ENCODE measurements around the gene TMEM45A.
"Not testable (repeated sequence)": the region's sequence is repeated elsewhere in the genome, so short reads cannot be mapped to it uniquely, and the experiment has no call there.

Gene TMEM45A

DNA sequence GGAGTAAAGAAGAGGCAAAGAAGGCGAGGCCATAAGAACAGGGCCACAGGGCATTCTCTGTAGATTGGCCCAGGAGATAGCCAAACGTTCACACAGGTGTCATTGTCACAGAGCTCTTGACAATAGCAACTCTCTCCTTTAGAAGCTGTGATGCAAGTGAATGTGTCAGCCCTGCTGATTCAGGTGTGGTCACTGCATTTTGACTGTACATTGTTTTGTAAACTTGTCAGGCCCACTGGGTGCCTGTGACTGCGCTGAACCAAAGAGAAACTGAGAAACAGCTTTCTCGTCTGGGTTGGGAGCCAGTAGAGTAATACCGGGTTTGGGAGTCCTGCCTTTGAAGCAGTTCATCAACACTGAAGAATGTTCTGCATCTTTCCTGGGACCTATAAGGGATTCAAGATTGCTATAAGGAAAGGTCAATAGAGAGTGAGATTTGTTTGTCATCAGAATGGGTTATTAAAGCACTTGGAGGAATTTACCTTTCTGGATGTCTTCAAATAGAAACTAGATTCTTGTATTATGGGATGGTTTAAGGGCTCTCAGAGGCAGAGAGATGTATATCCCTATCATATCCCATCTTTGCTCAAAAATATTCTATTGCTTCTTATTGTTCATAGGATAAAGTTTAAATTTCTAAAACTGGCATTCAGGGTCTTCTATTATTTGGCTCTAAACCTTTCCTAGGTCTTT, 45.4 kb downstream of the TMEM45A start:
- no peak for DNase-seq

DNA sequence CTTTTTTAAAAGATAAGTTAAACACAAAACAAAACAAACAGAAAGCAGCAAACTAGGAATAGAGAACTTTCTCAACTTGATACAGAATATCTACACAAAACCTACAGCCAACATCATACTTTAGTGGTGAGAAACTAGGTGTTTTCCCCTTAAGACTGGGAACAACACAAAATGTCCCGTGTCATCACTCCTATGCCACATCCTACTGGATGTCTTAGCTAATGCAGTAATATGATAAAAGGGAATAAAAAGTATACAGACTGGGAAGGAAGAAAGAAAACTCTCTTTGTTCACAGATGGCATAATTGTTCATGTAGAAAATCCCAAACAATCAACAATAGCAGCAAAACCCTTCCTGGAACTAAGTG, 45.9 kb downstream of the TMEM45A start:
- DNase-seq: no peak

DNA sequence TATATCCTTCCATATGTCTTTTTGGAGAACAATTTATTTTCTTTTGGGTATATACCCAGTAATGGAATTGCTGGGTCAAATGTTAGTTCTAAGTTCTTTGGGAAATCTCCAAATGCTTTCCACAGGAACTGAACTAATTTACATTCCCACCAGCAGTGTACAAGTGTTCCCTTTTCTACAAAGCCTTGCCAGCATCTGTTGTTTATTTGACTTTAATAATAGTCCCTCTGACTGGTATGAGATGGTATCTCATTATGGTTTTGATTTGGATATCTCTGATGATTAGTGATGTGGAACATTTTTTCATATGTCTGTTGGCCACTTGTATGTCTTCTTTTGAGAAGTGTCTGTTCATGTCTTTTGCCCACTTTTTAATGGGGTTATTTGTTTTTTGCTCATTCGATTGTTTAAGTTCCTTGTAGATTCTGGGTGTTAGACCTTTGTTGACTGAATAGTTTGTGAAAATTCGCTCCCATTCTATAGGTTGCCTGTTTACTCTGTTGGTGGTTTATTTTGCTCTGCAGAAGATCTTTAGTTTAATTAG, 48.4 kb downstream of the TMEM45A start:
- DNase-seq: no peak

DNA sequence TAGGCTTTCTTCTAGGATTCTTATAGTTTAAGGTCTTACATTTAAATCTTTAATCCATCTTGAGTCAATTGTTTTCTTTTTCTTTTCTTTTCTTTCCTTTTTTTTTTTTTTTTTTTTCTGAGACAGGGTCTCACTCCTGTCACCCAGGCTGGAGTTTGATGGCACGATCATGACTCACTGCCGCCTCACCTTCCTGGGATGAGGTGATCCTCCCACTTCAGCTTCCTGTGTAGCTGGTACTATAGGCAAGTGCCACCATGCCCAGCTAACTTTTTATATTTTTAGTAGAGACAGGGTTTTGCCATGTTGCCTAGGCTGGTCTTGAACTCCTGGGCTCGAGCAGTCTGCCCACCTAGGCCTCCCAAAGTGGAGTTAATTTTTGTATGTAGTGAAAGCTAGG, 49.0 kb downstream of the TMEM45A start:
- not testable (repeated sequence) for DNase-seq

DNA sequence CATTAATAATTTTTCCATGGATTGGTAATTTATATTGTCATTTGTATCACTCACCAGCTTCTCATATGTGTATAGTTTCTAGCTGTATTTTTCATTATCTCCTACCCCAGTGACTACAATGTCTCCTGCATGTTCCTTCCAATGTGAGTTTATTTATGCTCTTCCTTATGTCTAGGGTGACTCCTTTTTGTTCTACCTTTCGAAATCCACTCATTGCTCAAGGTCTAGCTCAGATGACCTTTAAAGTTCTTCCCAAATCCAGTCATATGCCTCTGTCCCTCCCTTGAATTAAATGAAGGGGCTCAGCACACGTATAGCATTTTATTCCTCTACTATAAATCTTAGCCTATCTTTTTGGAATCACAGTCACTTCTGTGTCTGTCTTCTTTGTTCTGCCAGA, 53.0 kb downstream of the TMEM45A start:
- DNase-seq: no peak

DNA sequence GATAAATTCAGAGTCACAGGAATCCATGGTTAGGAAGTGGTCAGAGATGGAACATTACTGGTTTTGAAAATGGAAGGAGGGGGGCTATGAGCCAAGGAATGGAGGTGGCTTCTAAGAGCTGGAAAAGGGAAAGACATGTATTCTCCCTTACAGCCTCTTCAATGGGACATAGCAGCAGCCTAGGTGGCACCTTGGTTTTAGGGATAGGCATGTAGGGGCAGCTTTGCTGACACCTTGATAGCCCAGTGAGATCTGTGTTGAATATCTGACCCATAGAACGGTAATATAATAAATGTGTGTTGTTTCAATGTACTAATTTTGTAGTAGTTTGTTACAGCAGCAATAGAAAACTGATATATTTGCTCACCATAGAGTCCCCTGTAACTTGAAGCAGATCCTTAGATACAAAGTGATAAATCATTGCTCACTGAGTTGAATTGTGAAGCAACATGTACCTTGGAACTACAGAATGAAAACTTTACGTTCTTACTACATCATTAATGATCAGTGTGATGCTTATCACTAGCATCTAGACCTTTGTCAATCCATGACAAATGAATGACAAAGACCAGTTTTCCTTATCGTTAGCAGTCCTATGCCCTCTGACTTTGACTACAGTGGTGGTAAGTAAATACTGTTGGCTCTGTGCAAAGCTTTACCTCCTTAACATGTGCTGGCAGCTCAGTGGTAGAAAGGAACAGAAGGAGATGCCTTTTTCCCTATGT, 53.8 kb downstream of the TMEM45A start:
- DNase-seq: no peak

DNA sequence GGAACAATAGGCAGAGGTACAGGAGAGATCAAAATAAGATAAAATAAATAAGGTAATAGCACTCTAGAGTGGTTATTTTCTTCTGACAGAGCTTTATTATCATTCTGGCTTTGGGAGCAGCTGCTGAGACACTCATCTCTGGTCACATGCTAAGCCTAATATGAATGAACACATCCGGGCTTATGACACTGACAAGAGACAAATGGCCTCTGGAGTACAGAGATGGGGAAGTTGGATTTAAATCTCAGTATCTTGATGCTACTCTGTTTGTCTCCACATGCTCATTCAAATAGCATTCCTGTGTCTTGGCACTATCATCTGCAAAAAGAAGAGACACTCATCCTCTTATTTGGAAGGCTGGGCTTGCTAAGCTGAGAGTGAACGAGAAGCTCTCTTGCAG, 55.6 kb downstream of the TMEM45A start:
- DNase-seq: no peak

DNA sequence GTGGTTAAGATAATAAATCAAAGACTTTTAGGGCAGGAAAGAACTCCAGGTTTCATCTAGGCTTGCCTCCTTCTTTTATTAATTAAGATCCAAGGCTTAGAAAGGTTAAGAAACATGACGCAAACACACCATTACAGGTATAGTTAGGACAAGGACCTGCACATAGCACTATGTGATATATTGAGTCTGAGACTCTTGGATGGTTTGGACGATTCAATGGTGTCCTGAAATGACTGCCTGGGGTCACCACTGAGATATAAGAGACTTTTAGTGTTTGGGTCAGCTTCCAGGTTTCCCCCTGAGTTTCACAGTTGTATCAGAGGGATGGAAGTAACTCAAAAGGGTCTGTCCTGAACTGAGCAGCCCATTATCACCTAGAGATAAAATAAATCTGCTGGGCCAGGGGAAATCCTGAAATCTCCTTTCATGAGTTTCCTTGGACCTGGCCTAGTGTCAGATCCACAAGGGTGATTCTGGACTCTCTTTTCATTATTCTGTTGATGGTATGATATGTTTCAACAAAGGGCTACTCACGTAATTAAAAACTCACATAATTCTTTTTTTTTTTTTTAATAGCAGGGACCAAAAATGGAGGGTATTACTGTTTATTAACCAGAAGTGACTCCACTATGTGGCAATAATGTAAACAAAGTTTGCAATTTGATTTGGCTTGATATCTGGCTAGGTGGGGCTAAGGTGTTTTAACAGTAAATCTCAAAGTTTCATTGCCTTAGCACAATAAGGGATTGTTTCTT, 61.4 kb downstream of the TMEM45A start:
- no peak for DNase-seq

DNA sequence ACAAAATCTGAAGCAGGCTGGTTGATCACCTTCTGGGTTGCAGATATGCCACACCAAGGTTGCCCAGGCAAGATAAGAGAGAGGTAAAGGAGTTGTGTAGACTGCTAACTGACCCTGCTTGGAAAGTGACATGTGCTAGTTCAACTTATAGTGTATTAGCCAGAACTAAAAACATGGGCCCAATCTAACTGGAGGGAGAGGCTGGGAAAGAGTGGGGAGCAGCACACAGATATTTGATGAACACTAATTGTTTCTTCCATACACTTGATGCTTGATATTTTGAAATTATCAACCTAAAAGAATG, 61.9 kb downstream of the TMEM45A start:
- no peak for DNase-seq

DNA sequence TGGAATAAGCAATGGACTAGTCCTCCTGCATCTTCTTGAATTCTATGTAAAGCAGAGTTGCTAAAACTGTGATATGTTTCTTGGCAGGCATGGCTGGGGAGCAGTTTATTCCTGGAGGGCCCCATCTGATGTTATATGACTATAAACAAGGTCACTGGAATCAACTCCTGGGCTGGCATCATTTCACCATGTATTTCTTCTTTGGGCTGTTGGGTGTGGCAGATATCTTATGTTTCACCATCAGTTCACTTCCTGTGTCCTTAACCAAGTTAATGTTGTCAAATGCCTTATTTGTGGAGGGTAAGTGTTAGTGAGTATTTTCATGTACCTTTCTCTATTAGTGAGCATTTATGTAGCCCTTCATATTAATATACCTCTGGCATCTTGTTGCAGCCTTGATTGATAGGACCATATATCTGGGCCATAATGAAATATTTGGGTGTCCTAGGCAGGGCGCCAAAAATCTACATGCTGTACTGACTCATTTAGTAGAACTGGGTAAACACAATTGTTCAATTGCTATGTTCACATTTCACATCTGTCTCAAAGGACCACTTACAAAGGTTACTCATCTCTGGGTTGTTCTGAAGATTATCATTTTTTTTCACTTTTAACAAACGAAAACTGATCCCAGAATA, 64.4 kb downstream of the TMEM45A start:
- no peak for DNase-seq

DNA sequence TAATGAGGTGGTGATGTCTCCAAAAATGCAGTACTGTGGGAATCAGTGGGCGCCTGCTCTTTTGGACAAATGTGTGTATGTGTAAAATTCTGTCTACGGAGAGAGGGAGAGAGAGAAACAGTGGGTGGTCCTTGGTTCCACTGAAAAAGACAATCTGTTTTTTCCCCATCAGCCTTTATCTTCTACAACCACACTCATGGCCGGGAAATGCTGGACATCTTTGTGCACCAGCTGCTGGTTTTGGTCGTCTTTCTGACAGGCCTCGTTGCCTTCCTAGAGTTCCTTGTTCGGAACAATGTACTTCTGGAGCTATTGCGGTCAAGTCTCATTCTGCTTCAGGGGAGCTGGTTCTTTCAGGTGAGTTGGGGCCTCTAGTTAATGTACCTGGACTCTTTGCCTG, 65.8 kb downstream of the TMEM45A start:
- no peak for DNase-seq

DNA sequence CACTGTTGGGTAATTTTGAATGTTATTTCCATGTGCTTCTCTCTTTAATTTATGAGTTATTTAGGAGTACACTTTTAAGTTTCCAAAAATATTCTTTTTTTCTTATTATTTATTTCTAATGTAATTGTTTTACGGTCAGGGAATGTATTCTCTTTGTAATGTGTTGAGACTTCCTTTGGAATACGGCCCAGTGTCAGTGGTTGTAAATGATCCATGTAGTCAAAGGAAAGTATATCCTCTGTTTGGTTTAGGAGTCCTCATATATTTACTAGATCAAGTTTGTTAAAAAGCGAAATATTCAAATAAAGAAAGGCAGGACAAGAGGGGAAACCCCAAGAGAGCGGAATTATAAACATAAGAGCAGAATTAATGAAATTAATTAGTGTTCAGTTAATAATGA, 68.0 kb downstream of the TMEM45A start:
- no peak for DNase-seq

DNA sequence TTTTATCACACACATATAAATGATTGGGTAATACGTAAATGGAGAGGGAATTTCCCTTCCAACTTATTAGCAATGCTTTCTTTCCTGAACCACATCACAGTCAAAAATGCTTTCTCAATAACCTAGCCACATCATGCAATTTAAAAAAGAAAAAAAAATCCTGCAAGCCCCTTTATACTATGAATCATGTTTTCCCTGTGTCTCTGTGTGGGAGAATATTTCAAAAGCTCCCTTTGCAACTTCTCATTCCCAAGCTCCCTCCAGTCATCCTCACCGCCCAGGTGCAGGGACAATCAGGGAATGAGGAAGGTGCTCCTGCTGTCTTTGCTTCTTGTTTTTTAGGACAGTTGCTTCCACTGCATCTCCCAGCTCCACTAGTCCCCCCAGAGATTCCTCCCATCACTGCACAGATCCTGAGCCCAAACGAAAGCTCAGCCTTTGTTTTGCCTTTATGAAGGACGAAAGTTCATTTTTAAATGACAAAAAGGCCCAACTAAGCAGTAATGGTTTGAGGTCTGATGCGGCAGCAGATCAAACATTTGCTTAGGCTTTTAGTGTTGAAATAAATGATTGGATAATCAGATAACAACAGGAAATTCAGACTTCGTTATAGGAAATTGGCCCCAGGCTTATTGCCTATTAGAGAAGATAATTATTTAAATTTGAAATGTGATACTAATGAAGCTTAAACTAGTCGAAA, 69.2 kb downstream of the TMEM45A start:
- DNase-seq: no peak

DNA sequence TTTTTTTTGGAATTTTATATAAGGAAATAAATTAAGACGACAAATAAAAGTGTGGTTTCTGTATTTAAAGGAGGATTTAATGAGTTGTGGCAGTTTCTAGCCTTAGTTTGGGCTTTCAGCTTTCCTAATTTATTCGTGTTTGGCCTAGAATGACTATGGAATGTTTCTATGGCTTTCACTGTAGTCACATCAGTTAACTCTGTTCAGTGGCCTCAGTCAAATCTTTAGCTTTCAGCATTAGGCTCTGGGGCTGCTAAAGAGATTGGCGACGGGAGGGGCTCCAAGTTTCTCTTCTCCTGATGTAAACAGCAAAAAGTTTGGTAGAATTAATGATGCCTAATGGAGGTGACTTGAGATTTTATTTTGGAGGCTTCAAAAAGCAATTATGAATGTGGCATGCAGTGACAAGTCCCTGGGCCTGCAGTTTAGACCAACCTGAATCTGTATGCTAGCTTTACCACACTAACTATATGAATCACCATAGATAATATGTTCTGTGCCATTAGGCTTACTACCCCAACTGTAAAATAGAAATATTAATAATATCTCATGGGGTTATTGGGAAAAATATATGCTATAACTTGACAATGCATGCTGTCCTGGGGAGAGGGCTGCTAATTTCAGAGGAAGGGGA, 69.9 kb downstream of the TMEM45A start:
- no peak for DNase-seq

DNA sequence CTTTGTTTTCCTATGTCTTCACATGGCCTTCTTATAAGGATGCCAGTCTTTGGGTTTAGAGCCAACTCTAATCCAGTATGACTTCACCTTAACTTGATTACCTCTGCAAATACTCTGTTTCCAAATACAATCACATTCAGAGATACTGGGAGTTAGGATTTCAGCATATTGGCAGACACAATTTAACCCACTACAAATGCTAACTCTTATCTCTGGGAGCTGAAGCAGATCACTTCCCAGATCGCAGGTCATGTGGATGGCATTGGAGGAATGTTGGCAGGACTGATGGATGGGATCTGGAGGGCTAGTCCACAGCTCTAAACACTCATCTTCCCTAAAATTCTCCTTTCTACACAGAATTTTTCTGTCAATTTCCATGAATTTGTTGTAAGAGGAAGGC, 70.8 kb downstream of the TMEM45A start:
- no peak for DNase-seq

DNA sequence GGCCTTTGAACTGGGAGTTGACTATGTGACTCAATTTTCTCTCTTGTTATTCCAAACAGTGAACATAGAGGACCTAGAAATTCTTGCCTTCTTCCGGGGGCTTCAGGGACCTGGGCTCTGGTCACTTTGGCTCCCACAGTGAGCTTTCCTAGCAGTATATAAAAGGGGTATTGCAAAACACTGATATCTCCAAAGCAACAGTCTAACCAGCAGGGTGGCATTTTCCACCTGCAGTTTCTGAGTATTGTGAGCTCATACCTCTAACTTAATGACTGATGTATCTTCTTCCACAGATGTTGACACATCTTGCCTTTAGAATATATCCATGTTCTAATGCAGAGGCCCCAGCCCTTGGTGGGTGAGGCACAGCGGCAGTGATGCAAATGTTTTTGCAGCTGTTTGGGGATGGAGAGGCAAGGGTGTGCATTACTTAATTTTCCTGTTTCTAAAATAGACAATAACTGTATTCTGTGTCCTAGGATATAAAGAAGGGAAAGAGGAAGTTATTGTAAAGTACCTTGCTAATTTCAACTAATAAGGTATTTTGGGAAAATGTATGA, 71.3 kb downstream of the TMEM45A start:
- DNase-seq: no peak

DNA sequence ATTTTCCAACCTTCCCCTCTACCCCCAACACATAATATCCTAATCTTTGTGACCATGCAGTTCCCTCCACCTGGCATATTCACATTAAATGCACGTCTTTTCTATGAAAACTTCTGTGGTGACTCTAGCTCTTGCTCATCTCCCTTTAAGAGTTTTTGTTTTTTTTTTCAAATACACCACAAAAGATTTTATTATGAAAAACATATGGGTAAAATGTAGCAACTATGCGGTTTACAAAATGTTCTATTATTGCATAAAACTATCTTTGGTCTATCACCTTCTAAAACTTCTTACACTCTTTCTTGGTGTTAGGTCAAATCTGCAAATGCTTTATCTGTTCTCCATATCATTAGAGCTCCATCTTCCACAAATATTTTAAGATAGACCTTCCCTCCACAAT, 78.4 kb downstream of the TMEM45A start:
- no peak for DNase-seq

DNA sequence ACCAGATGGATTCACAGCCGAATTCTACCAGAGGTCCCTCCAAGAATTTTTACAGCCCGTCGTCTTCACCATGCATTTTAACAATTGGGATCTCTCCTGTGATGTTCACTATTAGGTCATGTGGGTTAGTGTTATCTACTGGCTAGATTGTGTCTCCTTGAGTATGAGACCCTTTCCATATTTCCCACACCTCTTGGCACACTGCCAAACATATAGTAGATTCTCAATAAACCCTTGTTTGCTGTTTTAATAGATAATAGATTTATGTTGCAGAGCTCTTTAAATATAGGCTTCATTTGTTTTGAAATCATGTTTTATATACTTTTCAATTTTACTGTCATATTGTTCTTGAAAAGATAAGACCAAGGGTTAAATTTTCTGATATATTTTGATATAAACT, 82.1 kb downstream of the TMEM45A start:
- no peak for DNase-seq

DNA sequence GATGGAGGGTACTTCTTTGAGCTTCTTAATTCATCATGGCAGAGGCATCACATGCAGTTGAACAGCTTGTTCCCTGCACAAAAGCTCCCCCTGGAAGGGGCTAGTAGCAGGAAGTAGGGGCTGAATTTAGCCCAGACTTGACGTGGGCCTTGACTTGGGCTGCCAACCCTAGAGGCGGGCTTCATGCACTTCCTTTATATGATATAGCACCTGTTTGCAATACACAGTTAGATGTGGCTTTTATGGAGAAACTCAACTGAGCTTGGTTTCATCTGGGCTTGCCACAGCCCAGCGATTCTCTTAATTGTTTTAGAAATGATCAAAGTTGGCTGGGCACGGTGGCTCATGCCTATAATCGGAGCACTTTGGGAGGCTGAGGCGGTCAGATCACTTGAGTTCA, 83.3 kb downstream of the TMEM45A start:
- DNase-seq: no peak

DNA sequence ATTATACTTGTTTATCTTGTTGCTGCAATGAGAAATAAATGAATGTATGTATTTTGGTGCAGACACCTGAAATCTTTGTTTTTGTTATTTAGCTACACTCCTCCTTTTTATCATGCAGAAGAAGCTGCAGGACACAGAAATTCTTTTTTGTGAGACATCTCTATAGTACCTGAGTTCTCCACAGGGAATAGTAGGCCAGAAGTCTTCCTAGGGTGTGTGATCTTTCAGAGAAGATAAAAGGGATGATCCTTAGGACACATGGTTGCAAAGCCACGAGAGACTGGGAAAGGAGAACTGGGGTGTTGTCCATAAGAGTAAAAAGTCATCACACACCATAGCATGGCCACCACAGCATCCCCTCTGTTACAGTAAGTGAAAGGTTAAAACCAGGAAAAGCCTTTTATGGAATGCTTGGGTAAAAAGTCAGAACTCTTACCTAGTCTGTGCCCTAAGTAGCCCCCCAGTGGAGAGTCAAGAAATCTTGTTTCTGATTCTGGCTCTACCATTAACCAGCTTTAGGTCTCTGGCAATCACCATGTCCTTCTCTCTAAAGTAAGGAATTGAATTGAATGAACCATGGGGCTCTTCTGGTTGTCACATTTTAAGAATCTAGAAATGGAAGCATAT, 85.1 kb downstream of the TMEM45A start:
- no peak for DNase-seq

DNA sequence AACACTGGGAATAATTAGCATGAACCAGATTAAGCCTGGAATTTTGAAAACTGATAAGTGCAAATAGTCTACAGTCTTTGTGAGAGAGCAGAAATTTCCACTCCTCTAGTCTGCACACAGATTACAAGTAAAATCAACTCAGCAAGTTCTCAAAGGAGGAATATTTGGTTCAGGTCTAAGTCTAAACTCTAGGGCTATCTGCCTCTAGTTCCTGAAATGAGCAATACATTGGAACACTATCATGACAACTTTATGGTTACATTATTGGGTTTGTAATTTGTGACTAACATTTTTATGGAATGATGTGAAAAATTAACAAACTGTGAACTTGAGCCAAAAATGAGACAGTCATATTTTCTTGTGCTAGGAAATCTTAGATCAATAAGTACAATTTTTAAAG, 86.2 kb downstream of the TMEM45A start:
- DNase-seq: no peak

DNA sequence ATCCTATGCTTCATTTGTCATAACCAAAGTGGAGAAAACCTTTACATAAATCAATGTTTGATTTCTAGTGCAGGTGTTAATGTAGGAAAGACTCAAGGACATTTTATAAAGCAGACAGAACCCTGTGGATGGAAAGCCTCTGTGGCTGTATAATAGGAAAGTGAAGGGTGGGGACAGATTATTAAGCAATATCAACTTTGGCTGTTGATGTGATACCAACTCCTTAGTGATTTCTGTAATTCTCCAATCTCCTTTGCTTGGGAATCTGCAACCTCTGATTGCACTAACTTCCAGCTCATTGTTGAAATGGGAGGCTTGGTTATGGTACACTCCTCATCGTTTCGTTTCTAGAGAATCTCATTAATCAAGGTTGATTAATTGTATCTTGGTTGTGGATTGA, 87.7 kb downstream of the TMEM45A start:
- DNase-seq: no peak
